Motor neuron (in vitro differentiated cells): Measurements from ENCODE around the gene CDH13. TPM values are rescaled to one million over a fixed set of nuclear protein-coding genes. Genes with fewer than 3 reads are reported as not detected.

Experiments used
- ATAC-seq, 8 experiments: fragments of 200-7000 bp; cut with Tn5 transposase; replicated peaks in 6 of 8; 2 replicates each; pipeline ENCODE4 v1.8.0; 2021; ENCODE audit warnings: mild to moderate bottlenecking in 8 of 8, moderate library complexity in 8 of 8
- H3K27ac ChIP-seq, 2 donors: fragments of 250-450 bp; sonication (Bioruptor Pico); 2 replicates each; pipeline ENCODE4 v1.9.0; 2021; ENCODE audit warnings: antibody characterized with exemption in 2 of 2, mild to moderate bottlenecking in 2 of 2, moderate library complexity in 1 of 2
- H3K4me1 ChIP-seq, 2 donors: fragments of 250-450 bp; sonication (Bioruptor Pico); replicated peaks in 1 of 2; 2 replicates each; pipeline ENCODE4 v1.6.1; 2021; ENCODE audit warnings: antibody characterized with exemption in 2 of 2, mild to moderate bottlenecking in 2 of 2, moderate library complexity in 1 of 2
- H3K4me3 ChIP-seq, 5 donors: fragments of 250-450 bp; sonication (Bioruptor Pico); 2 replicates each; pipeline ENCODE4 v1.9.0; 2021; ENCODE audit warnings: antibody characterized with exemption in 5 of 5, mild to moderate bottlenecking in 5 of 5, moderate library complexity in 4 of 5
- WGBS, 10 experiments: fragments of 450-650 bp; shearing (Covaris generic); methylation state at CpG; one replicate each; pipeline ENCODE4 v1.0.0; 2022; 5-methylcytosine and 5-hydroxymethylcytosine counted together
- in situ Hi-C, 9 experiments: fragments of 400-800 bp; cut with MboI; loops; one replicate each; pipeline ENCODE4 v1.15.0; 2021; ENCODE audit warnings: low sequenced_read_pairs in 9 of 9, low pct_unique_long_range_greater_than_20kb in 2 of 9; ENCODE audit not compliant: unreplicated experiment in 9 of 9
- total RNA-seq, 8 experiments: library from RNA; unstranded; fragments of 300-600 nt; gene quantifications; 2 replicates each; pipeline versions ENCODE4 v1.2.3 to v1.2.4, GENCODE V29; 2022

Gene CDH13
- total RNA-seq, 8 experiments from 2014 or later = 0.42 to 10.3 (median 3.4) TPM

DNA sequence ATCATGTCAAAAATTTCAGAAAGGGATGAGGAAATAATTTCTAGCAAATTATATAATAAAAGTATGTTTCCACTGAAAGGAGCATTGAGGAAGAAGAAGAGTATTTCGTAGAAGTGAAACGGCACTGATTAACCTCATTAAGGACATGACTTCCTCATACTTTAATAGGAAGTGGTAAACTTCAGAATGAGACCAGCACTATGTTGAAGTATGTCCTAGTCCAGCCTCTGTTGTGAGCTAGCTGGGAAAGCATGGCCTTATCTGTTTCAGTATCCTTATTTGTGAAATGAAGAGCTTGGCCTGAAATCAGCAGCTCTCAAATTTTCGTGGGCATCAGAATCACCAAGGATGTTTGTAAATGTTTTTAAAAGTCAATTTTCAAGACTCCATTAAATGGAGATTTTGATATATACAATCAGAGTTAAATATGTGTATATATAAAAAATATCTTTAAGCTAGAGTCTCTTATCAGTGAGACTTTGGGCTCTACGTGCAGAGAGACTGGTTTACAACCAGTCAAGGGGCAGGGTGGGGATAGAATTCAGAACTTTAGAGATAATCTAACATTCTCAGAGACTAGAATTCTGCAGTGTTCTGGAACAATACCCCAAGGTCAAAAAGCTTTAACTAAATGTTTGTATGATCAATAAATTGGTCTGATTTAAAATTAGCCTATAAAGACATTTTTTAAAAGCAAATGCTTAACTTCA is 365.4 kb downstream of the CDH13 start:
- ATAC-seq = no peak
- 54 to 94% (median 88%) methylated on average over 1 to 4 of the region's 4 CpGs for WGBS, 10 experiments

DNA sequence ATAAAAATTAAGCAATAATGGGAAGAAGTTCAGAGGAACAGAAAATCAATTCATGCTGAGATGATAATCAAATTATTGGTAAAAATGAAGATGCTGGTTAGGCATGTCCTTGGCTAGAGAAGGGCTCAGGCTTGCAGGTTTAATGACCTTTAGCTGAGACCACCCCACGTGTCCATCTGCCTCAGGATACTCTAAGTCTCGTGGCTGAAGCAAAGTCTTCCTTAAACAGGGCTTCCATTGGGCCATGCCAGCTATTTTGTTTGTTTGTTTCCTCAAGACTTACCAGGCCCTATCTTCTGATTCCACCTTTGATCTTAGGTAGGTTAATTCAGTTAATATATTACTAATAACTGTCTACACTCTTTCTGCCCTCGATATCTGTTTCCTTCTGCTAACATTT is 366.0 kb downstream of the CDH13 start:
- in situ Hi-C loops = no loop called here
- ATAC-seq = no peak
- Histone ChIP-seq H3K4me3 (no peak overlapping the region), H3K27ac (no peak overlapping the region), H3K4me1 (peaks cover 0 to 9% of the 10 kb centered on the region in 2 donors)
- 6 to 100% (median 68%) methylated on average over 1 to 3 of the region's 3 CpGs; no CpG with 5 or more reads in 1 of the 10 experiments for WGBS, 10 experiments

More for the DNA sequence above, 365.4 kb downstream of the CDH13 start:
- Histone ChIP-seq H3K27ac (no peak overlapping the region), H3K4me3 (no peak overlapping the region), H3K4me1 (peaks cover 0 to 9% of the 10 kb centered on the region in 2 donors)
- in situ Hi-C loops = no loop called here

DNA sequence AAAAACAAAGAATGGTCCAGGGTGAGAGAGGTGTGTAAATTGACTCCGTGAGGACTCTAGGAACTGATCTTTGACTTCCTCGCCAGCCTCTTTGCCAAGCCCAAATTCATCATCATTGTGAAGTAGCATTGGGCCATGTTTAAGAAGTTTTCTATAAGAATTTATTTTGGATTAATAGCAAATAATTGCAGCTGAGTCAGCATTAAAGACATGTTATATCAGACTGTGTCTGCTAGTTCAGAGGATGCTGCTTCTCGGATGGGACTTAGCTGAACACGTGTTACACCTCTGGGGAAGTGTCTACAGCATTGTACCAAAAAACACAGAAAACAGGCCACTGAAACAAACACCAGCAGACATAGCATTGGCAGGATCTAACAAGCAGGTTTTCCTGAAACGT is 366.6 kb downstream of the CDH13 start:
- WGBS, 10 experiments = 12 to 100% (median 88%) methylated on average over 1 to 5 of the region's 5 CpGs; no CpG with 5 or more reads in 3 of the 10 experiments

DNA sequence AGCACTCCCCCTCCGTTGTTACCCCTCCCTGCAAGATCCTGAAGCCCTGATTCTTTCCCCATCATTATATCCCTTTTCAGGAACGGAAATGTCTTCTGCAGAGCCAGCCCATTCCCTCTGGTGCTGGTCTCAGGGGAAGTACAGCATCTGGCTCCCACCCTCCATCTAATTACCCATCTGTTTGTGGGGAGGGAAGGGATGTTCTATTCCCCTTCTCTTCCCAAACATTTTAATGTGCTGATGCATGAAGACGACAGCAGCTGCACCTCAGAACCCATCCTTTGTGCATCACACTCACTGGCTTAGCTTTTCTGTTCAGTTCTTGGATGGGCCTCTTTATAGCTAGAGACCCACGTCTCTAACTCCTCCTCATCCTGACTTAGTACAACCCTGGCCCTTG is 367.2 kb downstream of the CDH13 start:
- Histone ChIP-seq H3K4me1 (peaks cover 0 to 9% of the 10 kb centered on the region in 2 donors), H3K4me3 (no peak overlapping the region), H3K27ac (peak overlapping the region in 1 of 2 donors; percentile 20)
- peak in 1 of 8 experiments; percentile 18 for ATAC-seq
- 20 to 80% (median 56%) methylated on average over 1 to 3 of the region's 4 CpGs; no CpG with 5 or more reads in 2 of the 10 experiments for WGBS, 10 experiments
- in situ Hi-C loops = no loop called here

More for the DNA sequence above, 366.6 kb downstream of the CDH13 start:
- peaks cover 0 to 9% of the 10 kb centered on the region in 2 donors for H3K4me1 ChIP-seq
- H3K4me3 ChIP-seq = no peak overlapping the region
- in situ Hi-C loops = no loop called here
- no peak for ATAC-seq
- H3K27ac ChIP-seq = no peak overlapping the region

DNA sequence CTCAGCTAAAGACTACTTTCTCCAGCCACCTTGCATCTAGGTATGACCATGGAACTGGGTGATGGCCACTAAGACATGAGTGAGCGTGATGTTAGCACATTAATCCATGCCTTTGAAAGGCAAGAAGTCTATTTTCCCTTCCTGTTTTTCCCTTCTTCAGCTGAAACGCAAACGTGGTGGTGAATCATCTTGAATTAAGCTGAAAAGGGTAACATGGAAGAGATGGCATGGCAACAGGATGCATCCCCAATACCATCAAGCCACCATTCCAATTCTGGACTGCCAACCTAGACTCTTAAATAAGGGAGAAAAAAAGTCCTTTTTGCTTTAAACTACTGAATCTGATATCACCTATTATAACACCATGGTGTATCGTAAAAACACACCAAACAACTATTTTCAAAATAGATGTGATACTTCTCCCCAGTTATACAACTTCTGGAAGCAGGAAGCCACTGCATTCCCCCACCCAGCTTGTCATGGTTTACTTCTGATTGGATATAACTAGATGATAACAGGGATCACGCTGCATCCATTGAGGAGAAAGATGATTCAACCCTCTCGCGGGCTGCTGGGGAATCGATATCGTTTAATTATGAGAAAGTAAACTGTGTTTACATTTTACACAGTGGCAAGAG is 368.6 kb downstream of the CDH13 start:
- in situ Hi-C loops = no loop called here
- no peak for ATAC-seq
- 65 to 98% (median 92%) methylated on average over 1 to 7 of the region's 9 CpGs for WGBS, 10 experiments
- no peak overlapping the region for H3K27ac ChIP-seq
- peaks cover 0 to 9% of the 10 kb centered on the region in 2 donors for H3K4me1 ChIP-seq
- no peak overlapping the region for H3K4me3 ChIP-seq

DNA sequence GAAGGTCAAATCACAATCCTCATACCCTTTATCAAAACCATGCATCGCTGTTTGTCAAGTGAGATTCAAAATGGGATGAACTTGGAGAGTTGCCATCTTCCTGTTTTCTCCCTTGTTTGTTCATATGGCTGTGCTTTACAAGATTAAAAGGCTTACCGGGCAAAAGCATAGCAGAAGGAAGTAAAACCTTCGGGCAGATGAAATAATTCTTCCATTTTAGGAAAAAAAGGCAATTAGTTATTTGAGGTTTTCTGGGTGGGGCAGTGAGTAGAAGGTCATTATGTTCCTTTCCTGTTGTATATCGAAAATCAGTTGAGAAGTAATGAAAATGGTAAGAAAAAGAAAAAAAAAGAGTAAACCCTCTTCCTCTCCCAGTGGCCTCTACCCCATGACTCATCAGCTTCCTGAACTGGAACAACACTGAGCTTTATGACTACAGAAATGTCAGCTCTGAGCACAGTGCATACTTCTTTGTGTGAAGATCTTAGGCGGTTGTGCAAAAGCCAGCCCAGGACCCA is 369.2 kb downstream of the CDH13 start:
- H3K4me3 ChIP-seq = no peak overlapping the region
- no peak overlapping the region for H3K27ac ChIP-seq
- in situ Hi-C loops = no loop called here
- 0 to 100% (median 86%) methylated on average over 1 to 5 of the region's 5 CpGs; no CpG with 5 or more reads in 1 of the 10 experiments for WGBS, 10 experiments
- peak in 7 of 8 experiments; percentile 87 to 97 (median 89) for ATAC-seq
- peaks cover 0 to 9% of the 10 kb centered on the region in 2 donors for H3K4me1 ChIP-seq

DNA sequence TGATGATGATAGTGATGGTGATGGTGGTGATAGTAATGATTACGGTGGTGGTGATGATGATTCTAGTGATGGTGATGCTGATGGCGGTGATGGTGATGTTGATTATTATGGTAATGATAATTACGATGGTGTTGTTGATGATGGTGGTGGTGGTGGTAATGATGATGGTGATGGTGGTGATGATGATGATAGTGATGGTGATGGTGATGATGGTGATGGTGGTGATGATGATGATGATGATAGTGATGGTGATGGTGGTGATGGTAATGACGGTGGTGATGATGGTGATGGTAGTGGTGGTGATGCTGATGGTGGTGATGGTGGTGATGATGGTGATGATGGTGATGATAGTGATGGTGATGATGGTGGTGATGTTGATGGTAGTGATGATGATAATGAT is 370.0 kb downstream of the CDH13 start:
- in situ Hi-C loops = no loop called here
- ATAC-seq = no peak
- no peak overlapping the region for H3K27ac ChIP-seq
- peaks cover 0 to 4% of the 10 kb centered on the region in 2 donors for H3K4me1 ChIP-seq
- no peak overlapping the region for H3K4me3 ChIP-seq
- WGBS, 10 experiments = 65 to 100% (median 93%) methylated on average over 1 to 4 of the region's 4 CpGs; no CpG with 5 or more reads in 1 of the 10 experiments

DNA sequence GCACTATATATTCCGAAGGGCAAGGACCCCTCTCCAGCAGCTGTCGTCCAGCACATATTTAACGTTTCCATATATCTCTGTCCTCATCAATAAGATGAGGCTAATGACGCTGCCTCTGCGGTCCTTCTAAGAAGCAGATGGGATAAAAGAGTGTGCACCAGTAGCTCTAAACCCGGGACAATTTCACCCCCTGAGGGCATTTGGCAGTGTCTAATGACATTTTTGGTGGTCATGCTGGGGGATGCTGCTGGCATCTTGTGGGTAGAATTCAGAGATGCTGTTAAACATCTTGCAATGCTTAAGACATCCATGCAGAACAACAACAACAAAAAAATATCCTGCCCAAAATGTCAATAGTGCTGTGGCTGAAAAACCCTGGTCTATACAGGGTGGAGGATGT is 372.9 kb downstream of the CDH13 start:
- ATAC-seq = no peak
- in situ Hi-C loops = no loop called here
- peaks cover 4 to 9% of the 10 kb centered on the region in 2 donors for H3K4me1 ChIP-seq
- H3K4me3 ChIP-seq = no peak overlapping the region
- 50 to 100% (median 81%) methylated on average over 2 to 6 of the region's 6 CpGs; no CpG with 5 or more reads in 1 of the 10 experiments for WGBS, 10 experiments
- no peak overlapping the region for H3K27ac ChIP-seq

DNA sequence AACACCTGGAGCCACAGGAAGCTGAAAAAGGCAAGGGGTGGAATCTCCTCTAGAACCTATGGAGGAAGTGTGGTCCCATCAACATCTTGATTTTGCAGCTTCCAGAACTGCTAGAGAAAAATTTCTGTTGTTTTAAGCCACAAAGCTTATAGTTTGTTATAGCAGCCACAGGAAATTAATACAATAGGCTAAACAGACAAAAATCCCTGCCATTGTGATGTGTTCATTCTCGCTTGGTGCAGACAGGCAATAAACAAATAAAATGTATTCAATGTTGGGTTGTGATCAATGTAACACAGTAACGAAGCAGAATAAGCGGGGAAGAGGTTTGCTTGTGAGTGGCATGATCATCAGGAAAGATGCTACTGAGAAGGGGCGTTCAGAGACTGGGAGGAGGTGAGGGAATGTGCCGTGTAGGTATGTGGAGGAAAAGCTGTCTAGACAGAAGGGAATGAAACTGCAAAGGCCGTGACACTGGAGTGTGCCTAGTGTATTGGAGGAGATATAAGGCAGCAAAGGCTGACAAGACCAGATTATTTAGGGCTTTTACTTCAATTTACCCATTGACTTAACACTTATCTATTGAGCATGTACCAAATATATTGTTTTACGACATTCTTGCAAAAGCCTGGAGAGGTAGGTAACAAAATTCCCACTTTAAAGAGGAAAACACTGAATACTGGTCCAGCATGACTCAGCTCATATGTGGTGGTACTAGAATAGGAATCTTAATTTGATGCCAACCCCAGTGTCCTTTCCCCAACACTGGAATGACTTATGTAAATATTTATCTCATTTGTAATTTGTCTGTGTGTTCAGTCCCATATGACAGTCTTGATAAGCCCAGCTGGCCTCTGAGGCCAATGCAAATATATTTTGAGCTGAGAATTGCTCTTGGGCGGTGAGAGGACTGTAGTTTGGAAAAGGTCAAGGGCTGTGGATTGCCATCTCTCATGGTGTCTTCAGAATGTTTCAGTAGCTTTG is 375.9 kb downstream of the CDH13 start:
- no peak overlapping the region for H3K4me3 ChIP-seq
- peak in 5 of 8 experiments; percentile 20 to 81 (median 42) for ATAC-seq
- 38 to 93% (median 84%) methylated on average over 1 to 7 of the region's 8 CpGs for WGBS, 10 experiments
- no peak overlapping the region for H3K27ac ChIP-seq
- in situ Hi-C loops = no loop called here
- peaks cover 4 to 9% of the 10 kb centered on the region in 2 donors for H3K4me1 ChIP-seq

DNA sequence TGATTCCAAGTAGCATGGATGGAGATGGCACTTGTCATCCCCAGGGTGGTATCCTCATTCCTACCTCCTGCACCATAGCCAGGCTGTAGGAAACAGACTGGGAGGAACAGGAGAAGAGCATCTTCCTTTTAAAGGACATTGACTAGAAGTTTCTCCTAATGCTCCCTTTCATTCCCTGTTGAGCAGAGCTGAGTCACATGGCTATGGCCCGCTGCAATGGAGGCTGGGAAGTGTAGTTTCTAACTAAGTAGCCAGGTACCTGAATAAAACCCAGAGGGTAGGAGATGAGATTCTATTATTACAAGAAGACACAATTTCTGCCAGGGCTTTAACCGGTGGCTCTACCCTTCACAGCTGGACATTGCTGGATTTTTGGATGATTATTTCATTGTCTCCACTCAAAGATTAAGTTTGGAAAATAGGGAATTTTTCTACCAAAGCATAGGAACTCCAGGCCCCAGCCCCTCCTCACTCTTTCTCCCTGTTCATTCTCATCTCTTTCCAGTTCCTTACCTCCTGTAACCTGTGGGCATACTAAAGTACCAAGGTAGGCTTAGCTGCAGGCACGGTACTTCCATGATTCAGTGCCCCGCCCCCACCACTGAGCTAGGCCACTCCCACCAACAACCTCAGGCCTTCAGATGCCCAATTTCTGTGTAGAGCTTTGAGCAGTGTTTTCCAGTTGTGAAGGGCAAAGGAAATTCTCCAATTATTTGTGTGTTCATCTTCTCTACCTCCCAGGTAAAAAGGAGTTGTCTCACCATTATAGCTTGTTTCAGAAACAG is 378.3 kb downstream of the CDH13 start:
- peak in 1 of 8 experiments; percentile 15 for ATAC-seq
- in situ Hi-C loops = no loop called here
- H3K27ac ChIP-seq = no peak overlapping the region
- peaks cover 4 to 5% of the 10 kb centered on the region in 2 donors for H3K4me1 ChIP-seq
- WGBS, 10 experiments = 0 to 100% (median 81%) methylated on average over 1 to 4 of the region's 4 CpGs; no CpG with 5 or more reads in 2 of the 10 experiments
- H3K4me3 ChIP-seq = no peak overlapping the region

DNA sequence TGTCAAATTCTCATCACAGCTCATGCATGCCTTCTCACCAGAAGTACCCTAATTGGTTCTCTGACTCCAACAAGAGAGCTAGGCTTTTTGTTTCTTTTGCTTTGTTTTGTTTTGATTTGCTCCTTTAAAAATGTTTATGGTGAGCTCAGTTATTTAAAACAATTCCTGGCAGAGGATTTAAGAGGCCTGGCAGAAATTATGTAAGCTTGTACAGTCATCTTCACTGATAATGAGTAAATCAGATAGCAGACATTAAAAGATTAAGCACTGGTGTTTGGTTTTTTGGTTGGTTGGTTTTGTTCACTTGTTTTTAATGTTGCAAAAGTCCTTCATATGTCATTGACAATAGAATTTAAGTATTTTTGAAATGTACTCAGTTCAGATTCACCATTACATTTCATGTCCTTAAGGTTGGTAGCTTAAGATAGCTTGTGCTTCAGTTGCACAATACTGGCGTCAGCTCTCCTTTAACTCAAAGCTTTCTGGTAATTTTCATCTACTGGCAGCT is 378.9 kb downstream of the CDH13 start:
- 17 to 100% (median 82%) methylated on average over 1 of the region's 1 CpG; no CpG with 5 or more reads in 5 of the 10 experiments for WGBS, 10 experiments
- no peak overlapping the region for H3K27ac ChIP-seq
- ATAC-seq = peak in 1 of 8 experiments; percentile 67
- no peak overlapping the region for H3K4me3 ChIP-seq
- peaks cover 4 to 5% of the 10 kb centered on the region in 2 donors for H3K4me1 ChIP-seq
- in situ Hi-C loops = no loop called here
